WTC11 (cell line): ENCODE measurements around the gene C20orf96.

Source experiments
- FOXJ3 ChIP-seq: sonication (generic); formaldehyde crosslinking; IDR thresholded peaks from 2 replicates; pipeline ENCODE4 v1.9.0; 2021; ENCODE audit warnings: missing genetic modification reagents, mild to moderate bottlenecking, borderline replicate concordance
- GABPB1 ChIP-seq: sonication (generic); formaldehyde crosslinking; IDR thresholded peaks from 2 replicates; pipeline ENCODE4 v1.8.1; 2023; ENCODE audit warnings: mild to moderate bottlenecking, missing genetic modification reagents
- NR2C2 ChIP-seq: sonication (generic); formaldehyde crosslinking; IDR thresholded peaks from 2 replicates; pipeline ENCODE4 v1.8.0; 2022; ENCODE audit warnings: mild to moderate bottlenecking, missing genetic modification reagents
- OVOL2 ChIP-seq: fragments of 250-450 bp; sonication (Bioruptor Pico); IDR thresholded peaks from 2 replicates; pipeline ENCODE4 v1.9.0; 2021; ENCODE audit warnings: mild to moderate bottlenecking, borderline replicate concordance
- TP53 ChIP-seq: sonication (generic); formaldehyde crosslinking; IDR thresholded peaks from 2 replicates; pipeline ENCODE4 v1.8.1; 2023; ENCODE audit warnings: mild to moderate bottlenecking, missing genetic modification reagents
- ZNF121 ChIP-seq: sonication (generic); formaldehyde crosslinking; IDR thresholded peaks from 2 replicates; pipeline ENCODE4 v1.8.0; 2023; ENCODE audit warnings: missing genetic modification reagents
- TF ChIP-seq, protein P1 (sequence below): fragments of 250-450 bp; sonication (Bioruptor Pico); IDR thresholded peaks from 2 replicates; pipeline ENCODE4 v1.9.0; 2021; ENCODE audit warnings: mild to moderate bottlenecking
- TF ChIP-seq, protein P2 (sequence below): fragments of 200-600 bp; IDR thresholded peaks from 2 replicates; pipeline ENCODE4 v1.8.0; 2022; ENCODE audit warnings: antibody characterized with exemption
- TF ChIP-seq, protein P3 (sequence below): sonication (generic); formaldehyde crosslinking; IDR thresholded peaks from 2 replicates; pipeline ENCODE4 v1.8.0; 2022; ENCODE audit warnings: mild to moderate bottlenecking, missing genetic modification reagents
- TF ChIP-seq, protein P4 (sequence below): sonication (generic); formaldehyde crosslinking; IDR thresholded peaks from 2 replicates; pipeline ENCODE4 v1.8.0; 2023; ENCODE audit warnings: missing genetic modification reagents
- TF ChIP-seq, protein P5 (sequence below): sonication (generic); formaldehyde crosslinking; IDR thresholded peaks from 2 replicates; pipeline ENCODE4 v1.8.0; 2022; ENCODE audit warnings: missing genetic modification reagents

DNA sequence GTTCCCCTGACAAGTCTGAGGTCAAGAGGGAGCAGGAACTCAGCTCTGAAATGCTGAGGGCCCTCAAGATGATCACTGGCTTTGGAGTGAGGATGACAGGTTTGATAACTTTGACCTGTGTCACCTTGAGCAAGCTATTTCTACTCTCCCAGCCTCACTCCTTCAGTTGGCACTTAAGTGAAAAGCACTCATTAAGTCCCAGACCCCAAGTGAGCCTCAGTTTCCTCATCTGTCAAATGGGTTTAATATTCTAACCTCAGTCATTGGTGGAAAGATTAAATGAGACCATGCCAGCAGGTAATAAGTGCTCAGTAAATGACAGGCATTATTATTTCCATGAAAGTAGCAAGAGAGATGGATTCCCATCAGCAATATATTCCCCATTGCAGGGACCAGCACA is 19.0 kb downstream of the C20orf96 start:
- TF ChIP-seq, protein P1, sequence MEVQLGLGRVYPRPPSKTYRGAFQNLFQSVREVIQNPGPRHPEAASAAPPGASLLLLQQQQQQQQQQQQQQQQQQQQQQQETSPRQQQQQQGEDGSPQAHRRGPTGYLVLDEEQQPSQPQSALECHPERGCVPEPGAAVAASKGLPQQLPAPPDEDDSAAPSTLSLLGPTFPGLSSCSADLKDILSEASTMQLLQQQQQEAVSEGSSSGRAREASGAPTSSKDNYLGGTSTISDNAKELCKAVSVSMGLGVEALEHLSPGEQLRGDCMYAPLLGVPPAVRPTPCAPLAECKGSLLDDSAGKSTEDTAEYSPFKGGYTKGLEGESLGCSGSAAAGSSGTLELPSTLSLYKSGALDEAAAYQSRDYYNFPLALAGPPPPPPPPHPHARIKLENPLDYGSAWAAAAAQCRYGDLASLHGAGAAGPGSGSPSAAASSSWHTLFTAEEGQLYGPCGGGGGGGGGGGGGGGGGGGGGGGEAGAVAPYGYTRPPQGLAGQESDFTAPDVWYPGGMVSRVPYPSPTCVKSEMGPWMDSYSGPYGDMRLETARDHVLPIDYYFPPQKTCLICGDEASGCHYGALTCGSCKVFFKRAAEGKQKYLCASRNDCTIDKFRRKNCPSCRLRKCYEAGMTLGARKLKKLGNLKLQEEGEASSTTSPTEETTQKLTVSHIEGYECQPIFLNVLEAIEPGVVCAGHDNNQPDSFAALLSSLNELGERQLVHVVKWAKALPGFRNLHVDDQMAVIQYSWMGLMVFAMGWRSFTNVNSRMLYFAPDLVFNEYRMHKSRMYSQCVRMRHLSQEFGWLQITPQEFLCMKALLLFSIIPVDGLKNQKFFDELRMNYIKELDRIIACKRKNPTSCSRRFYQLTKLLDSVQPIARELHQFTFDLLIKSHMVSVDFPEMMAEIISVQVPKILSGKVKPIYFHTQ (CRISPR knock-in tag) = no peak
- TF ChIP-seq TP53 (CRISPR knock-in tag) (no peak), ZNF121 (CRISPR knock-in tag) (no peak), NR2C2 (CRISPR knock-in tag) (no peak), FOXJ3 (no peak), OVOL2 (CRISPR knock-in tag) (no peak), GABPB1 (no peak)
- TF ChIP-seq, protein P2, sequence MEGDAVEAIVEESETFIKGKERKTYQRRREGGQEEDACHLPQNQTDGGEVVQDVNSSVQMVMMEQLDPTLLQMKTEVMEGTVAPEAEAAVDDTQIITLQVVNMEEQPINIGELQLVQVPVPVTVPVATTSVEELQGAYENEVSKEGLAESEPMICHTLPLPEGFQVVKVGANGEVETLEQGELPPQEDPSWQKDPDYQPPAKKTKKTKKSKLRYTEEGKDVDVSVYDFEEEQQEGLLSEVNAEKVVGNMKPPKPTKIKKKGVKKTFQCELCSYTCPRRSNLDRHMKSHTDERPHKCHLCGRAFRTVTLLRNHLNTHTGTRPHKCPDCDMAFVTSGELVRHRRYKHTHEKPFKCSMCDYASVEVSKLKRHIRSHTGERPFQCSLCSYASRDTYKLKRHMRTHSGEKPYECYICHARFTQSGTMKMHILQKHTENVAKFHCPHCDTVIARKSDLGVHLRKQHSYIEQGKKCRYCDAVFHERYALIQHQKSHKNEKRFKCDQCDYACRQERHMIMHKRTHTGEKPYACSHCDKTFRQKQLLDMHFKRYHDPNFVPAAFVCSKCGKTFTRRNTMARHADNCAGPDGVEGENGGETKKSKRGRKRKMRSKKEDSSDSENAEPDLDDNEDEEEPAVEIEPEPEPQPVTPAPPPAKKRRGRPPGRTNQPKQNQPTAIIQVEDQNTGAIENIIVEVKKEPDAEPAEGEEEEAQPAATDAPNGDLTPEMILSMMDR = no peak
- TF ChIP-seq, protein P3, sequence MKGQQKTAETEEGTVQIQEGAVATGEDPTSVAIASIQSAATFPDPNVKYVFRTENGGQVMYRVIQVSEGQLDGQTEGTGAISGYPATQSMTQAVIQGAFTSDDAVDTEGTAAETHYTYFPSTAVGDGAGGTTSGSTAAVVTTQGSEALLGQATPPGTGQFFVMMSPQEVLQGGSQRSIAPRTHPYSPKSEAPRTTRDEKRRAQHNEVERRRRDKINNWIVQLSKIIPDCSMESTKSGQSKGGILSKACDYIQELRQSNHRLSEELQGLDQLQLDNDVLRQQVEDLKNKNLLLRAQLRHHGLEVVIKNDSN (CRISPR knock-in tag) = no peak
- TF ChIP-seq, protein P4, sequence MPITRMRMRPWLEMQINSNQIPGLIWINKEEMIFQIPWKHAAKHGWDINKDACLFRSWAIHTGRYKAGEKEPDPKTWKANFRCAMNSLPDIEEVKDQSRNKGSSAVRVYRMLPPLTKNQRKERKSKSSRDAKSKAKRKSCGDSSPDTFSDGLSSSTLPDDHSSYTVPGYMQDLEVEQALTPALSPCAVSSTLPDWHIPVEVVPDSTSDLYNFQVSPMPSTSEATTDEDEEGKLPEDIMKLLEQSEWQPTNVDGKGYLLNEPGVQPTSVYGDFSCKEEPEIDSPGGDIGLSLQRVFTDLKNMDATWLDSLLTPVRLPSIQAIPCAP (CRISPR knock-in tag) = no peak
- TF ChIP-seq, protein P5, sequence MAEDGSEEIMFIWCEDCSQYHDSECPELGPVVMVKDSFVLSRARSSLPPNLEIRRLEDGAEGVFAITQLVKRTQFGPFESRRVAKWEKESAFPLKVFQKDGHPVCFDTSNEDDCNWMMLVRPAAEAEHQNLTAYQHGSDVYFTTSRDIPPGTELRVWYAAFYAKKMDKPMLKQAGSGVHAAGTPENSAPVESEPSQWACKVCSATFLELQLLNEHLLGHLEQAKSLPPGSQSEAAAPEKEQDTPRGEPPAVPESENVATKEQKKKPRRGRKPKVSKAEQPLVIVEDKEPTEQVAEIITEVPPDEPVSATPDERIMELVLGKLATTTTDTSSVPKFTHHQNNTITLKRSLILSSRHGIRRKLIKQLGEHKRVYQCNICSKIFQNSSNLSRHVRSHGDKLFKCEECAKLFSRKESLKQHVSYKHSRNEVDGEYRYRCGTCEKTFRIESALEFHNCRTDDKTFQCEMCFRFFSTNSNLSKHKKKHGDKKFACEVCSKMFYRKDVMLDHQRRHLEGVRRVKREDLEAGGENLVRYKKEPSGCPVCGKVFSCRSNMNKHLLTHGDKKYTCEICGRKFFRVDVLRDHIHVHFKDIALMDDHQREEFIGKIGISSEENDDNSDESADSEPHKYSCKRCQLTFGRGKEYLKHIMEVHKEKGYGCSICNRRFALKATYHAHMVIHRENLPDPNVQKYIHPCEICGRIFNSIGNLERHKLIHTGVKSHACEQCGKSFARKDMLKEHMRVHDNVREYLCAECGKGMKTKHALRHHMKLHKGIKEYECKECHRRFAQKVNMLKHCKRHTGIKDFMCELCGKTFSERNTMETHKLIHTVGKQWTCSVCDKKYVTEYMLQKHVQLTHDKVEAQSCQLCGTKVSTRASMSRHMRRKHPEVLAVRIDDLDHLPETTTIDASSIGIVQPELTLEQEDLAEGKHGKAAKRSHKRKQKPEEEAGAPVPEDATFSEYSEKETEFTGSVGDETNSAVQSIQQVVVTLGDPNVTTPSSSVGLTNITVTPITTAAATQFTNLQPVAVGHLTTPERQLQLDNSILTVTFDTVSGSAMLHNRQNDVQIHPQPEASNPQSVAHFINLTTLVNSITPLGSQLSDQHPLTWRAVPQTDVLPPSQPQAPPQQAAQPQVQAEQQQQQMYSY (CRISPR knock-in tag) = no peak
